ENCODE measurements around the gene PIGA. TPM values are rescaled to one million over a fixed set of nuclear protein-coding genes. Genes with fewer than 3 reads are reported as not detected.
A peak's percentile ranks its signal among the peaks of the same experiment; 100 is the strongest.

PIGA gene
- total and polyA plus RNA-seq, 11 donors = 1.6 to 9.9 (median 4.5) TPM

- peaks cover 0 to 66% (median 23%) of the 10 kb centered on the region in 9 donors for H3K36me3 ChIP-seq
- 51 to 76% (median 71%) methylated on average over 3 of the region's 3 CpGs for WGBS, 4 donors
- H3K4me1 ChIP-seq = peaks cover 0 to 7% (median 0%) of the 10 kb centered on the region in 12 donors
- H3K9me3 ChIP-seq = no peaks in the 10 kb centered on the region
- H3K27ac ChIP-seq = peak overlapping the region in 1 of 12 donors; percentile 43
- intact Hi-C loops (cut with DNase I) = no loop called here
- DNase-seq (no peak), ATAC-seq (no peak)
- H3K27me3 ChIP-seq = no peaks in the 10 kb centered on the region
- H3K4me3 ChIP-seq = no peak overlapping the region
- TF ChIP-seq POLR2A (IDR thresholded peaks at IDR 0.05) (no peak), CTCF (IDR thresholded peaks at IDR 0.05) (no peak)
These were observed 7.2 kb downstream of the PIGA start for GRCh38 chrX:15328131-15328530.

- no peak for TF ChIP-seq POLR2A (IDR thresholded peaks at IDR 0.05)
- TF ChIP-seq CTCF (IDR thresholded peaks at IDR 0.05) = no peak
- H3K9me3 ChIP-seq = no peaks in the 10 kb centered on the region
- H3K36me3 ChIP-seq = peaks cover 0 to 43% (median 16%) of the 10 kb centered on the region in 9 donors
- no peak for ATAC-seq
- no peaks in the 10 kb centered on the region for H3K27me3 ChIP-seq
- WGBS, 4 donors = 58 to 81% (median 78%) methylated on average over 5 of the region's 5 CpGs
- intact Hi-C loops (cut with DNase I) = no loop called here
- DNase-seq = no peak
- no peak overlapping the region for H3K27ac ChIP-seq
- peaks cover 0 to 5% (median 0%) of the 10 kb centered on the region in 12 donors for H3K4me1 ChIP-seq
- H3K4me3 ChIP-seq = no peak overlapping the region
These were observed 12.9 kb downstream of the PIGA start for GRCh38 chrX:15322472-15322871.

- Histone ChIP-seq H3K36me3 (peaks cover 0 to 43% (median 16%) of the 10 kb centered on the region in 9 donors), H3K4me1 (peaks cover 0 to 5% (median 0%) of the 10 kb centered on the region in 12 donors), H3K27ac (no peak overlapping the region), H3K4me3 (no peak overlapping the region), H3K9me3 (no peaks in the 10 kb centered on the region), H3K27me3 (no peaks in the 10 kb centered on the region)
- no peak for TF ChIP-seq POLR2A (IDR thresholded peaks at IDR 0.05)
- no peak for TF ChIP-seq CTCF (IDR thresholded peaks at IDR 0.05)
- WGBS, 4 donors = 51 to 65% (median 58%) methylated on average over 3 of the region's 3 CpGs
- DNase-seq (no peak), ATAC-seq (no peak)
- intact Hi-C loops (cut with DNase I) = no loop called here
These were observed 13.3 kb downstream of the PIGA start for GRCh38 chrX:15322072-15322471.

GRCh38 chrX:15321447-15321846, 13.9 kb downstream of the PIGA start:
- WGBS, 4 donors = 63 to 79% (median 70%) methylated on average over 4 of the region's 4 CpGs
- Histone ChIP-seq H3K4me3 (no peak overlapping the region), H3K4me1 (peaks cover 0 to 5% (median 0%) of the 10 kb centered on the region in 12 donors), H3K36me3 (peaks cover 0 to 43% (median 16%) of the 10 kb centered on the region in 9 donors), H3K9me3 (no peaks in the 10 kb centered on the region), H3K27ac (no peak overlapping the region), H3K27me3 (no peaks in the 10 kb centered on the region)
- ATAC-seq = peak in 1 of 4 donors; percentile 30
- peak in 1 of 5 donors; percentile 34 for DNase-seq
- intact Hi-C loops (cut with DNase I) = no loop called here
- TF ChIP-seq CTCF (IDR thresholded peaks at IDR 0.05) (no peak), POLR2A (IDR thresholded peaks at IDR 0.05) (no peak)

Data from heart left ventricle (tissue), 16 donors.